ENCODE results near the gene EEF2K. TPM values are rescaled to one million over a fixed set of nuclear protein-coding genes. Genes with fewer than 3 reads are reported as not detected.

Gene EEF2K
- total RNA-seq, 4 donors from 2014 or later = 15.6 to 21.3 (median 19.9) TPM

DNA sequence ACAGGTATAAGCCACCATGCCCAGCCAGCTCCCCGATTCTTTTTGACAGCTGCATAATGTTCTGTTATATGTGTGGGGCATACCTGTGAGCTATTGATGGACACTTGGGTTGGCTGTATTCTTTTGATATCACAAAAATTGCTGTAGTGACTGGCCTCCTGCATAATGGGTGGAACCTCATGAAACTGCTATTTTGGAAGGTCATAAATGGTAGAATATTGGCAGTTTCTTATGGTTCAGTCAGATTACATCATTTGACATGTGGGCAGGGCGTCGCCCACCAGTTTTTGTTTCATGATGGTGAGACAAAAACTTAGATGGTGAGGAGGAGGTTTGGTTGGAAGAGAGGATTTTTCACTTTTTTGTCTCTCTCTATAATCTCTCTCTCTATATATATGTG is 64.4 kb downstream of the EEF2K start:
- intact Hi-C loops (cut with DNase I) = no loop called here
- WGBS, 2 donors = 94 to 95% methylated on average over 3 of the region's 3 CpGs
- H3K4me3 ChIP-seq (replicated peaks in 1 of 3) = no peak overlapping the region
- no peak for DNase-seq
- no peaks in the 10 kb centered on the region for H3K9me3 ChIP-seq
- H3K4me1 ChIP-seq = no peaks in the 10 kb centered on the region
- H3K36me3 ChIP-seq = peaks cover 27 to 39% of the 10 kb centered on the region in 2 donors
- H3K27me3 ChIP-seq = no peaks in the 10 kb centered on the region
- no peak overlapping the region for H3K27ac ChIP-seq
- TF ChIP-seq, protein P1, sequence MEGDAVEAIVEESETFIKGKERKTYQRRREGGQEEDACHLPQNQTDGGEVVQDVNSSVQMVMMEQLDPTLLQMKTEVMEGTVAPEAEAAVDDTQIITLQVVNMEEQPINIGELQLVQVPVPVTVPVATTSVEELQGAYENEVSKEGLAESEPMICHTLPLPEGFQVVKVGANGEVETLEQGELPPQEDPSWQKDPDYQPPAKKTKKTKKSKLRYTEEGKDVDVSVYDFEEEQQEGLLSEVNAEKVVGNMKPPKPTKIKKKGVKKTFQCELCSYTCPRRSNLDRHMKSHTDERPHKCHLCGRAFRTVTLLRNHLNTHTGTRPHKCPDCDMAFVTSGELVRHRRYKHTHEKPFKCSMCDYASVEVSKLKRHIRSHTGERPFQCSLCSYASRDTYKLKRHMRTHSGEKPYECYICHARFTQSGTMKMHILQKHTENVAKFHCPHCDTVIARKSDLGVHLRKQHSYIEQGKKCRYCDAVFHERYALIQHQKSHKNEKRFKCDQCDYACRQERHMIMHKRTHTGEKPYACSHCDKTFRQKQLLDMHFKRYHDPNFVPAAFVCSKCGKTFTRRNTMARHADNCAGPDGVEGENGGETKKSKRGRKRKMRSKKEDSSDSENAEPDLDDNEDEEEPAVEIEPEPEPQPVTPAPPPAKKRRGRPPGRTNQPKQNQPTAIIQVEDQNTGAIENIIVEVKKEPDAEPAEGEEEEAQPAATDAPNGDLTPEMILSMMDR (IDR thresholded peaks at IDR 0.05) = no peak
- no peak for TF ChIP-seq POLR2A (IDR thresholded peaks at IDR 0.05)

DNA sequence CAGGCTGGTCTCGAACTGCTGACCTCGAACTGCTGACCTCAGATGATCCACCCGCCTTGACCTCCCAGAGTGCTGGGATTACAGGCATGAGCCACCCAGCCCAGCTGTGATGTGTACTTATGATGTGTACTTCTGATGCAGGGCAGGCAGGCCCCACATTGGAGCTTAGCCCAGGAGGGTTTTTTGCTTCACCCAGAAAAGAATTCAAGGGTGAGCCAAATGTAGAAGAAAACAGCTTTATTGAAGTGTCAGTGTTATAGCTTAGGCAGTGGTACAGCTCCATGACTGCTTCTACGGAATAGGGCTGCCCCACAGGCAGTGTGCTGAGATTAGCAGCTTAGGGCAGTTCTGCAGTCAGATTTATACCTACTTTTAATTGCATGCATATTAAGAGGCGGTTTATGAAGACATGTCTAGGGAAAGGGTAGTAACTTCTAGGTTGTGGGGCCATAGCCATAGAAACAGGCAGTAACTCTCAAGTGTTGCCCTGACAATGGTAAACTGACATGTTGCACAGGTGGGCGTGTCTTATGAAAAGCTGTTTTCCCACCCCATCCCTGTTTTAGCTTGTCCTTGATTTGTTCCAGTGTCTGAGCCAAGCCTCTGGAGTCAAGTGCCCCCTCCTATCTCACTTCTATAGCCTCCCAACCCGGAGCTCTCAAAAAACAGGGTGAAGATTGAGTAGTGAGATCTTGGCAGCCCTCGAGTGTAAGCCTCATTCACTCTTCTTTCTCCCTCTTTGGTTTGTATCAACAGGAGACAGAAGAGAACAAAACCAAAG is 67.0 kb downstream of the EEF2K start:
- Histone ChIP-seq H3K36me3 (peaks cover 11 to 33% of the 10 kb centered on the region in 2 donors), H3K4me1 (no peaks in the 10 kb centered on the region)
- TF ChIP-seq, protein P1 (IDR thresholded peaks at IDR 0.05) = no peak
- no peak for TF ChIP-seq POLR2A (IDR thresholded peaks at IDR 0.05)

DNA sequence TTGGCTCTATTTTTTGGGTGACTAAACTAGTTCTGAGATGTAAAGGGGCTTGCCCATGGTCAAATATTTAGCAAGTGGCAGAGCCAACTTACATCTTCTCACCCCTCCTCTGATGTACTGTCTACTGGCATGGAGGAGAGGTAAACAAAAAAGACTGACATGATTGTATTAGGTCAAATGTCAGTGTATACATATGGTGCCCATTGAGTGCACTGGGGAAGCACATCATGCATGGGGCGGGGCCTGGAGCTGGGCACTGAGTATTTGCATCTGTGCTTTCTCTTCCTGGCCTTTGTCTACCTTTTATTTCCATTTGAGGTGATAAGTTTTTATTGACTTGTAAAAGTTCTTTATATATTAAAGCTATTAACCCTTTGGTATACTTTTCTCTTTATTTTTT is 68.8 kb downstream of the EEF2K start:
- TF ChIP-seq, protein P1 (IDR thresholded peaks at IDR 0.05) = no peak
- no peak for DNase-seq
- H3K4me3 ChIP-seq (replicated peaks in 1 of 3) = no peak overlapping the region
- H3K27me3 ChIP-seq = no peaks in the 10 kb centered on the region
- 100% methylated on average over 1 of the region's 1 CpG for WGBS, 2 donors
- intact Hi-C loops (cut with DNase I) = no loop called here
- H3K4me1 ChIP-seq = no peaks in the 10 kb centered on the region
- no peaks in the 10 kb centered on the region for H3K9me3 ChIP-seq
- H3K27ac ChIP-seq = no peak overlapping the region
- H3K36me3 ChIP-seq = peaks cover 0 to 27% of the 10 kb centered on the region in 2 donors

More for the DNA sequence above, 67.0 kb downstream of the EEF2K start:
- H3K9me3 ChIP-seq = no peaks in the 10 kb centered on the region
- intact Hi-C loops (cut with DNase I) = no loop called here
- H3K27me3 ChIP-seq = no peaks in the 10 kb centered on the region
- no peak overlapping the region for H3K4me3 ChIP-seq (replicated peaks in 1 of 3)
- no peak overlapping the region for H3K27ac ChIP-seq
- DNase-seq = peak; percentile 27 to 62
- WGBS, 2 donors = 62 to 63% methylated on average over 8 of the region's 8 CpGs

DNA sequence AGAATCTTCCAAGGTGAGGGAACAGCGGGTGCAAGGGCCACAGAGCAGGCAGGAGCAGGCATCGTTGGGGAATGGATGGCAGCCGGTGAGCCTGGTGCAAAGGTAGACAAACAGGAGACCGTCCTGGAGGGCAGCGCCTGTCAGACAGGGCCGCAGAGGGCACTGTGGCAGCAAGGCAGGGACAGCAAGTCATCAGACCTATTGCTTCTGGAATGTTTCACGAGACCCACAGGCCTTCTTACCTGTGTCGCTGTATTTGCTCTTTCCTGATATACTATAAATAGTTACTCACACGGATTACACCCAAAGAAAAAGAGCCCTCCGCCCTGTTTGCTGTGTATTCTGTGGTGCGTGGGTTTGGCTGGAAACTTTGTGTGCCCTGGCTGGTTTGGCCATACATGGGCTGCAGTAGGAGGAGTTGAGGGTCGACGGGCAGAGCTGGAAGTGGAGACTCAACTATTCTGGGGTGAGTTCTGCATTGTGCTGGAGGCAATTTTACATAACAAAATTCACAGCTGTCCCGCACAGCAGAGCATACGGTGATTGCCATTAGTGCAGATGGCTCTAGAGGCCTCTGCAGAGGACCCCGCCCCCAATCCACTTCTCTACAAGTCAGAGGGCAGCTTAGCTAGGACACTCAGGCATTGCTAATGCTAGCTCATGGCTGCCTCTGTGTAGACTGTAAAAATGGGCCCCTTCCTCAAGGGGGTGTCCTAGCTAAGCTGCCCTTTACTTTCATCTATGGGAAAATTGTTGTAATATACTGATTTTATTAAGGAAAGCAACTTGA is 72.6 kb downstream of the EEF2K start:
- no peak overlapping the region for H3K27ac ChIP-seq
- H3K4me3 ChIP-seq (replicated peaks in 1 of 3) = no peak overlapping the region
- no peaks in the 10 kb centered on the region for H3K9me3 ChIP-seq
- DNase-seq = no peak
- 89 to 90% methylated on average over 16 of the region's 16 CpGs for WGBS, 2 donors
- peaks cover 12 to 39% of the 10 kb centered on the region in 2 donors for H3K36me3 ChIP-seq
- H3K4me1 ChIP-seq = no peaks in the 10 kb centered on the region
- H3K27me3 ChIP-seq = no peaks in the 10 kb centered on the region
- intact Hi-C loops (cut with DNase I) = no loop called here
- TF ChIP-seq, protein P1 (IDR thresholded peaks at IDR 0.05) = no peak
- no peak for TF ChIP-seq POLR2A (IDR thresholded peaks at IDR 0.05)

All from thyroid gland (tissue), 4 donors.